K562 (cell line): Measurements from ENCODE around the gene FILIP1L. TPM values are rescaled to one million over a fixed set of nuclear protein-coding genes. Genes with fewer than 3 reads are reported as not detected.

Experiments used
- CBX8 ChIP-seq: fragments of 200-600 bp; sonication (generic); IDR thresholded peaks from 2 replicates; pipeline ENCODE4 v1.6.1; 2012; ENCODE audit warnings: borderline replicate concordance, mixed run types, low read depth, mild to moderate bottlenecking, moderate library complexity, mixed read lengths, low read length, control low read depth, inconsistent platforms; ENCODE audit not compliant: poor library complexity, severe bottlenecking; ENCODE audit errors: extremely low read depth
- CCAR2 ChIP-seq: fragments of 200-400 bp; formaldehyde crosslinking; IDR thresholded peaks from 2 replicates; pipeline ENCODE4 v1.6.1; 2017; ENCODE audit warnings: mild to moderate bottlenecking, low read depth, low read length
- CHD2 ChIP-seq: IDR thresholded peaks from 2 replicates; pipeline ENCODE4 v1.6.1; 2011; ENCODE audit warnings: low read depth, low read length
- CHD4 ChIP-seq: fragments of 200-600 bp; sonication (generic); IDR thresholded peaks from 3 replicates; pipeline ENCODE4 v1.6.1; 2012; ENCODE audit warnings: low read depth, mild to moderate bottlenecking, mixed read lengths, low read length, inconsistent platforms; ENCODE audit not compliant: insufficient read depth, insufficient replicate concordance, poor library complexity, severe bottlenecking
- ETS1 ChIP-seq: conservative IDR thresholded peaks from 2 replicates; pipeline ENCODE4 v1.6.1; 2011; ENCODE audit warnings: low read depth, mild to moderate bottlenecking, low read length; ENCODE audit not compliant: control insufficient read depth
- FOXK1 ChIP-seq: sonication (generic); formaldehyde crosslinking; IDR thresholded peaks from 2 replicates; pipeline ENCODE4 v1.8.0; 2022; ENCODE audit warnings: missing genetic modification reagents, mild to moderate bottlenecking, borderline replicate concordance
- GABPB1 ChIP-seq: sonication (generic); formaldehyde crosslinking; IDR thresholded peaks from 2 replicates; pipeline ENCODE4 v1.8.0; 2022; ENCODE audit warnings: mild to moderate bottlenecking, missing genetic modification reagents
- HMG20B ChIP-seq: fragments of 250-450 bp; sonication (Bioruptor Pico); IDR thresholded peaks from 2 replicates; pipeline ENCODE4 v1.5.0; 2021; ENCODE audit warnings: mild to moderate bottlenecking
- MEIS2 ChIP-seq: fragments of 450-650 bp; IDR thresholded peaks from 2 replicates; pipeline ENCODE4 v1.6.1; 2014; ENCODE audit warnings: mild to moderate bottlenecking; ENCODE audit not compliant: partially characterized antibody
- MTA2 ChIP-seq: fragments of 450-650 bp; IDR thresholded peaks from 2 replicates; pipeline ENCODE4 v1.6.1; 2016; ENCODE audit warnings: low read depth
- ZFP1 ChIP-seq: fragments of 450-650 bp; formaldehyde crosslinking; IDR thresholded peaks from 2 replicates; pipeline ENCODE4 v1.4.0; 2020; ENCODE audit warnings: mild to moderate bottlenecking, mixed read lengths
- ZNF174 ChIP-seq: fragments of 250-450 bp; sonication (Bioruptor Pico); IDR thresholded peaks from 2 replicates; pipeline ENCODE4 v1.4.0; 2020; ENCODE audit warnings: mild to moderate bottlenecking
- polyA plus RNA-seq, 8 experiments: library from polyadenylated mRNA; depleted of rRNA in 4 of 8; stranded (reverse) in 5 of 8; unstranded in 3 of 8; fragments of >200 nt; fragmentation: Nextera tagmentation in 2 of 8; fragmentation: Illumina TruSeq in 1 of 8; extraction: Ambion mirVana in 2 of 8; extraction: Trizol in 1 of 8; gene quantifications; 2 replicates each; pipeline versions ENCODE4 v1.2.1 to v1.2.3, GENCODE V29; 2011 to 2014; ENCODE audit warnings: inconsistent platforms in 1 of 8, missing spikeins in 1 of 8
- total RNA-seq, 7 experiments: library from RNA; depleted of rRNA in 6 of 7; stranded (reverse); fragments of >200 nt in 6 of 7; fragmentation: Illumina TruSeq in 2 of 7; extraction: Trizol in 2 of 7; gene quantifications; 2 replicates each; pipeline versions ENCODE4 v1.2.1 to v1.2.3, GENCODE V29; 2011 to 2021; ENCODE audit warnings: low replicate concordance in 1 of 7
- TF ChIP-seq, protein P1 (sequence below), 2 experiments: IDR thresholded peaks; 2 replicates each; pipeline ENCODE4 v1.6.1; 2011; ENCODE audit warnings: borderline replicate concordance in 1 of 2, control low read depth in 1 of 2, low read depth in 1 of 2, low read length in 1 of 2, mild to moderate bottlenecking in 1 of 2, mixed read lengths in 1 of 2, moderate library complexity in 1 of 2; ENCODE audit not compliant: insufficient read depth in 1 of 2, insufficient read length in 1 of 2, poor library complexity in 1 of 2, severe bottlenecking in 1 of 2; ENCODE audit errors: extremely low read depth in 1 of 2
- TF ChIP-seq, protein P2 (sequence below): fragments of 250-450 bp; sonication (Bioruptor Pico); IDR thresholded peaks from 2 replicates; pipeline ENCODE4 v1.5.0; 2021; ENCODE audit warnings: mild to moderate bottlenecking, moderate library complexity

FILIP1L gene
- total and polyA plus RNA-seq, 9 of the 15 experiments (the other 6 are each of a cell fraction or from before 2014, with no cell fraction given) = 0.50 to 2.1 (median 1.1) TPM

DNA sequence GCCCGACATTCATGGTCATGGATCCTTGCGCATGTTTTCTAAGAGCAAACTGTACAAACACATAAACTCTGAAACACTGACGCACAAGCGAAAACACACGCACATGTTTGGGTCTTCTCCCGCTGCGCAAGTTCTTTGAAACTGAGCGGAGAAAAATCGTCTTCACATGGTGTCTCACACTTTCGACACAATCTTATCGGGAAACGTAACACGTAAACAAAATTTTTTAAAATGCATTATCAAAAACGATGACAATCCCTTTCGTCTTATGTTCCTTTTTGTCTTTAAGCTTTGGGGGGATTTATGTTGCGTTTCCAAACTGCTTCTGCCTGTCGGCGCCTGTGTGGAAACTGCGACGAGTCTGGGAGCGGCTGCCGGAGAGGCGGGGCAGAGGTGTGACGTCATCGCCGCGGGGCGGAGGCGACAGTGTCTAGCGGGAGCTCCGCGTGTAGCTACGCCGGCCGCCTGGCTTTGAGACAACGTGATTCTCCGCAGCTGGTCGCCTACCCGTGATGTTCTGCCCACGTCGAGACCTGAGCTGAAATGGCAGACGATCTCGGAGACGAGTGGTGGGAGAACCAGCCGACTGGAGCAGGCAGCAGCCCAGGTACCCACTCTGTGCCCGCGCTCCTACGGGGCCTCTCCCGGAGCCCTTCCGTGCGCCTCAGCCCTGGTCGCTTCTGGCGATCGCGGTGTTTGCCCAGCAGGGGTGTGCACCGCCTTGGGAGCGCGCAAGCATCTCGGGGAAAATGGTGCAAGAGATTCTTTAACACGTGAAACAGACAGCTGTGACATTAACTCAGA lies 296.7 kb downstream of the FILIP1L start, which contains the start of gene CMSS1 (continued):
- TF ChIP-seq CCAR2 (no peak), HMG20B (CRISPR knock-in tag) (no peak), ZNF174 (CRISPR knock-in tag) (no peak), ETS1 (0 out of 2 replicates have a peak, but pooled peaks have one; percentile 37), MTA2 (no peak), CBX8 (no peak), FOXK1 (no peak), CHD4 (no peak), ZFP1 (CRISPR knock-in tag) (no peak), GABPB1 (CRISPR knock-in tag) (peak; percentile 53; the same call in 1 of the 2 replicates), CHD2 (peak; percentile 14; the same call in 1 of the 2 replicates), MEIS2 (no peak)
- TF ChIP-seq, protein P1, sequence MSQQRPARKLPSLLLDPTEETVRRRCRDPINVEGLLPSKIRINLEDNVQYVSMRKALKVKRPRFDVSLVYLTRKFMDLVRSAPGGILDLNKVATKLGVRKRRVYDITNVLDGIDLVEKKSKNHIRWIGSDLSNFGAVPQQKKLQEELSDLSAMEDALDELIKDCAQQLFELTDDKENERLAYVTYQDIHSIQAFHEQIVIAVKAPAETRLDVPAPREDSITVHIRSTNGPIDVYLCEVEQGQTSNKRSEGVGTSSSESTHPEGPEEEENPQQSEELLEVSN (IDR thresholded peaks at IDR 0.05; ENCODE audit: borderline replicate concordance in 1 of 2, extremely low read depth in 1 of 2, insufficient read depth in 1 of 2, insufficient read length in 1 of 2, low read depth in 1 of 2, low read length in 1 of 2, poor library complexity in 1 of 2, severe bottlenecking in 1 of 2) = peak; percentile 68 to 80
- TF ChIP-seq, protein P2, sequence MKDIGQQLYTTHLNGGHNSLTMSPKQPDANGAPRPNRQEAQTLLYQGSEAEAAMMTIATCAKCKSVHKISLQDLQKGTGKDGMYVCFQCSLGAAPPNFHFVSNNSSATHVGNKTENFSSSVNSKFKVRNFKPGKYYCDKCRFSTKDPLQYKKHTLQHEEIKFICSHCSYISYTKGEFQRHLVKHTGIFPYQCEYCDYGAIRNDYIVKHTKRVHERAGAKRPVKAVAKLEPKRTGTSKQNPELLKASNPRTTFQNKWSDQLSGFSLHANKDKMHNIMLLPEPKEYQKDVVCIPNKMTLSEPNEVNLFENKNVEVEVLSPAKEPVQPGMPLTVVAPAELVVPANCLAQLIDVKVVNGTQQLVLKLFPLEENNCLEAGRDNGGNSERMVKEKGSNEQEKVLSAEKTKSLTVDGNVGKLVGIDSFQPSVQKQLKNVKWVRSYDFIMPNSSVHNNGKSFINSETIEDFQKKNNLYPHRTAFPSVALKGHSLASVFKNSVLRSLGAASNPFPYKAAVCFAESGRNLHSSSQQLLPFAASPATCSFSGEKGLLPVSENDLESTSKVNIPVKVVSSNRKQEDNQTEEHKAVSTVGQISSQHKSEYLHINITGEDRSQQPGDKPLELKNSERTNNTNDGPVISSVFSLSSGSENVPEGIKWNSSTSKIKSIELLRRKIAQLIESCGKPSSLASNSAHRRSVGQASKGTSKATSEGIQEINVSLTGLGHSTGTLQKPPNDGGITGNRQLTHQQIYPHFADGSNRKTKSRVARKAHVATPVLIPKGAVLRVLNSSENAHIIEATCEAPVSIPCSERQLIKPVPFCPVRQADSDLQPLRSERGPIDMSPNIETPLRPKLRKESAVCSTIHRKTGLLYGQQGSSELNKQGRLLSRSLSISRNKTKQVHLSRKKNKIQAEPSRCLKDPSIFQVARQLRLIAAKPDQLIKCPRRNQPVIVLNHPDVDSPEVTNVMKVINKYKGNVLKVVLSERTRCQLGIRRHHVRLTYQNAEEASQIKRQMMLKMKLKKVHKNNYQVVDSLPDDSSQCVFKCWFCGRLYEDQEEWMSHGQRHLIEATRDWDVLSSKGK (CRISPR knock-in tag) = no peak
